Esophagus squamous epithelium (tissue), 4 donors: ENCODE measurements around the gene ATP1B3.

ENCODE experiments used
- POLR2A ChIP-seq, 4 donors: fragments of 450-650 bp; IDR thresholded peaks; one replicate each; pipeline ENCODE4 v1.6.1; 2017; ENCODE audit warnings: antibody characterized with exemption in 4 of 4, mild to moderate bottlenecking in 4 of 4, moderate library complexity in 3 of 4
- TF ChIP-seq, protein P1 (sequence below), 6 experiments: fragments of 450-650 bp in 4 of 6; fragments of 200-600 bp in 2 of 6; sonication (generic) in 2 of 6; IDR thresholded peaks; one replicate each; pipeline ENCODE4 v1.5.1; 2016 to 2019; ENCODE audit warnings: antibody characterized with exemption in 6 of 6, mild to moderate bottlenecking in 4 of 6, moderate library complexity in 4 of 6

DNA sequence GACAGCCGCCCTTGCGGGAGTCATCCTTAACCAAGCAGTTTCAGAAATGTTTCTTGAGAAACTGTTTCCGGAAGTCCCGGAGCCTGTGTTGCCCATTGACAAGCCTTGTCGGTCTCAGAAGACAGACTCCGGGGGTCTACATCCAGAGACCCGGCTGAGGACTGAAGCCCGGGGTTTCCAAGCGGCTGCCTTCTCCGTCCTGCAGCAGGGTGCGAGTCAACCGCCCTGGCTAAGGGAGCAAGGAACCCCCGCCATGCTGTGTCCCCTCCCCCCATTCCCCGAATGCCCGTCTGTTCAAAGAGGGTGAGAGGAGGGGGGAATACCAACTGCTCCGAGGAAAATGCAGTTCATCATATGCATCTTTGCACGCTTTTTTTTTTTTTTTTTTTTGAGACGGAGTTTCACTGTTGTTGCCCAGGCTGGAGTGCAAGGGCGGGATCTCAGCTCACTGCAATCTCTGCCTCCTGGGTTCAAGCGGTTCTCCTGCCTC is 61.6 kb downstream of the ATP1B3 start:
- TF ChIP-seq, protein P1, sequence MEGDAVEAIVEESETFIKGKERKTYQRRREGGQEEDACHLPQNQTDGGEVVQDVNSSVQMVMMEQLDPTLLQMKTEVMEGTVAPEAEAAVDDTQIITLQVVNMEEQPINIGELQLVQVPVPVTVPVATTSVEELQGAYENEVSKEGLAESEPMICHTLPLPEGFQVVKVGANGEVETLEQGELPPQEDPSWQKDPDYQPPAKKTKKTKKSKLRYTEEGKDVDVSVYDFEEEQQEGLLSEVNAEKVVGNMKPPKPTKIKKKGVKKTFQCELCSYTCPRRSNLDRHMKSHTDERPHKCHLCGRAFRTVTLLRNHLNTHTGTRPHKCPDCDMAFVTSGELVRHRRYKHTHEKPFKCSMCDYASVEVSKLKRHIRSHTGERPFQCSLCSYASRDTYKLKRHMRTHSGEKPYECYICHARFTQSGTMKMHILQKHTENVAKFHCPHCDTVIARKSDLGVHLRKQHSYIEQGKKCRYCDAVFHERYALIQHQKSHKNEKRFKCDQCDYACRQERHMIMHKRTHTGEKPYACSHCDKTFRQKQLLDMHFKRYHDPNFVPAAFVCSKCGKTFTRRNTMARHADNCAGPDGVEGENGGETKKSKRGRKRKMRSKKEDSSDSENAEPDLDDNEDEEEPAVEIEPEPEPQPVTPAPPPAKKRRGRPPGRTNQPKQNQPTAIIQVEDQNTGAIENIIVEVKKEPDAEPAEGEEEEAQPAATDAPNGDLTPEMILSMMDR (IDR thresholded peaks at IDR 0.05): no peak
- no peak for TF ChIP-seq POLR2A (IDR thresholded peaks at IDR 0.05)
